IPS-NIHi7 (cell line): ENCODE data around the gene CCL21.

Experiments
- DNase-seq: peaks from one replicate; pipeline ENCODE4 v3.0.0; 2012; ENCODE audit warnings: mixed read lengths; ENCODE audit errors: extremely low spot score

The CCL21 gene

DNA sequence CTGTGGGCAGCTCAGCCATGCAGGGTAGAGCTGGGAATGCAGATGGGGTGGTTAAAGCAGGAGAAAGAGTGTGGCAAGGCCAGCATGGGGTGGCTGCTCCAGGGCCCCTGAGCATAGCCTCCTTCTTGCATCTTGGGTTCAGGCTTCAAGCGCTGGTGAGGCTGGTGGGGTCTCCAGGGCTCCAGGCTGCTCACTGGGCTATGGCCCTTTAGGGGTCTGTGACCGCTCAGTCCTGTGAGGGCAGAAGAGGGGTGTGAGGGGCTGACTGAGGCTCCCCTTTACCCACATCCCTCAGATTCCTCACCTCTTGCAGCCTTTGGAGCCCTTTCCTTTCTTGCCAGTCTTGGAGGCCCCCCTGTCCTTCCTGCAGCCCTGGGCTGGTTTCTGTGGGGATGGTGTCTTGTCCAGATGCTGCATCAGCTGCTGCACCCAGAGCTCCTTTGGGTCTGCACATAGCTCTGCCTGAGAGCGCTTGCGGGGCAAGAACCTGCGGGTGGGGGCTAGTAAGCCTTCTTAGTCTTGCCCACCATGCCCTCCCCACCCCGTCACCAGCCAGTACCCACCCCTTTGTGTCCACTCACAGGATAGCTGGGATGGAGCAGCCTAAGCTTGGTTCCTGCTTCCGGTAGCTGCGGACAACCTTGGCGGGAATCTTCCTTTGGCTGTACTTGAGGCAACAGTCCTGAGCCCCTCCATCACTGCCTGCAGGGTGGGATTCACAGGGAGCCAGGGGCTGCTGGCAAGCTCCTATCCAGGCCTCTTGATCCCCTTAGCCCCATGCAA lies 549 bp downstream of the CCL21 start:
- DNase-seq: no peak

DNA sequence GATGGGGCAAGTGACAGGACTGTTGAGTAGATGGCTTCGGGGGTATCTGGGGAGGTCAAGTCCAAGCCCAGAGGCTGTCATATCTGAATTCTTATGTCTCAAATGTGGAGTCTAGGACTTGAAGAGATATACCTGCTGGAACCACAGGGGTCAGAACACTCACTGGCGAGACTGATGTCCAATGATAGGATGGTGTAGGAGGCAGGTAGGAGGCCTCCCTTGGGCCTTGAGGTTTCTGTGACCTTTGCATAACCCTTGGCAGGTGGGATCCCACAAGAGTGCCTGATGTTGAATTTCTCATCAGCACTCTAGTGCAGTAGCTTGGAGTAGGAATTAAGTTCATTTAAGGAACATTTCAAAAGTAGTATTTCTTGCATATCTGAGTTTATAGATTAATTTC lies 2.8 kb downstream of the CCL21 start:
- no peak for DNase-seq

DNA sequence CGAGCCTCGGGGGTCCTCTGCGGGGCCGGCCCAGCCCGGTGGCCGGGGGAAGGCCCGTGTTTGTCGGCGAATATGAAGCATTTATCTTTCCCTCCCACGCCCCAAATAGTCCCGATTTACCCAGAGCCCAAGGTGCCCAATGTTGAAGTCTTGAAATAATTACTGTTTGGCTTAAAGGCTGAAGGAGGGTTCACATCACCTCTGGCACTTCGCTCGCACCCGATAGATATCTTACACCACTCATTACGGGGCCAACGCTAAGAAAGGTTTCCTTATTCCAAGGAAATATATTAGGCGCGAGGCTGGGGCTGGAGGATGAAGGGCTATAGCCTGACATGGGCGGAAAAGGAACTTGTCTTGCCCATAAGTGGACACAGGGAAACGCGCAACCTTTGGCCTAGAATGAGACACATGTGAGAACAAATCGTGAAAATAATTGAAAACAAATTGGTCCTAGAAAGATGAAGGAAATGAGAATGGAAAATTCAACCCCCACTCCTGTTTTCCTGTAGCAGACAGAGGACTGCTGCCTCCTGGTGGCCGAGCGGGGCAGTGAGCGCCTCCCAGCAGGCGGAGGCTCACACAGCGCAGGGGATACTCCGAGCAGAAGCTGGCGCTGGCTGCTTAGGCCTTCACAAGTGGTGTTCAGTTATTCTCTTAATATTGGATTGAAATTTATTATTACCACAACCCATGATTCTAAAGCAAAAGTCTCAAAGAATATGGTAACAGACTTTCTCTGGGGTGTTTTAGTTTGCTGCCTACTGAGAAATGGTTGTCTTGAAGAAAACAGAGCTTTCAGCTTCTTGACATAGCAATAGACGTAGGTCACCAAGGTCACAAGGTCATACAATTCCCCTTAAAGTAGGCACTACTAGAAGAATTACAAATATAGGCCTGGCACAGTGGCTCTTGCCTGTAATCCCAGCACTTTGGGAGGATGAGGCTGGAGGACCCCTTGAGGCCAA lies 7.9 kb downstream of the CCL21 start:
- peak; percentile 93 for DNase-seq

DNA sequence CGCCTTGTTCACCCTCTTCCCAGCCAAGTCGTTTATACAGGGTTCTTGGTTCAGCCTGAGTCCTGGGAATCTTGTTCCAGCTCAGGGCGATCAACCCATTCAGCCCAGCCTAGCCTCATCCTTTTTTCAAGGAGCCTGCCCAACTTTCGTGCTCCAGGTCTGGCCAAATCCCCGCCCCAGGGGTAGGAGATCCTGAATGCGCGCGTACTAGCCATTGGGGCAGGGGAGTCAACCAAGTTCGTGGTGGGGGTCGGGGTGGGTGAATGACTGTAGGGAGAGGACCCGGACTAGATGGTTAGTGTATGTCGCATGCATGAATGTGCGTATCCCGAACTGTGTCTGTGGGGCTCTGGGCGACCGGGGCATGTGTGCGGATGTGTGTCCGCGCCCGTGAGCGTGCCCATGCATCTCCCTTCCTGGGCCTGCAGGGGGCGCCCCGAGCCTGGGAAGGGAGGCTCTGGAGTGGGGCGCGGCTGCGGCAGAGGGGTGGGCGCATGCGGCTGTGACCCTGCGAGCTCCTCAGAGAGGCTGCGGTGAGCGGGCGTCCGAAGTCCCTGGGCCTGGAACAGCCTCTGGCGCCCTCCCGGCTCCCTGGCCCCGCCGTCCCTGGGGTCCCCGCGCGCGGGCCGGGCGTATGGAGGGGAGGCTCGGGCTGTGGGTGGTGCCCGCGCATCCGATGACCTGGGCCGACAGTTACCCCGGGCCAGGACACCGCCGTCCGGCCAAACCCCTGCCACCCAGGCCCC lies 8.7 kb downstream of the CCL21 start:
- peak; percentile 94 for DNase-seq

DNA sequence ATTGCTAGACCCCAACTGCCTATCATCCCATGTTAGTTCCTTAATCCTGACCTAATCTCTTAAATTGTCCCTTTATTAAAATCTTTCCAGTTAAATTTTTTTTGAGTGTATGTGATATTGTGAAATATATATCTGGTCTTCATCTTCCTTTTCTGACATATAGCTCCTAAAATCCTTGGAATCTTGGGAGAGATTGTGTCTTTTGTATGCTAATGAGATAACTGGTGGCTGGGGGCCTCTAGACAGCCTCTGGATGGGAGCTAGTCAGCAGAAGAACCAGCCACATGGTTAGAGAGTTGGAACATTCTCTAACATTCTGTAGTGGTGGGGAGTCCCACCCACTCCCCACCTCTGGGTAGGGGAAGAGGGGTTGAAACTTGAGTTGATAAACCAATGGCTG lies 15.1 kb downstream of the CCL21 start:
- DNase-seq: no peak

DNA sequence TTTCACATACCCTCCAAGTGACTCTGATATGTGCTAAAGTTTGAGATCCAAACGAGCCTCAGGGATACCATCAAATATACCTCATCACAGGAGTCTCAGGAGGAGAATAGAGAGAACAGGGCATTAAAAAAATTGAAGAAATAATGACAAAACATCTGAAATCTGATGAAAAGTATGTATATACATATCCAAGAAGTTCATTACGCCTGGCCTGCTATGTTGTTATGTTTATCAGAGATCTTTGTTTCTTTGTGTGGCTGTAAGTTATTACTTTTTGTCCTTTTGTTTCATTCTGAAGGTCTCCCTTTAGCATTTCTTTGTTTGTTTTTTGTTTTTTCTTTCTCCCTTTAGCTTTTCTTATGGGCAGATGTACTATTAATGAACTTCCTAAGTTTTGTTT lies 16.4 kb downstream of the CCL21 start:
- no peak for DNase-seq

DNA sequence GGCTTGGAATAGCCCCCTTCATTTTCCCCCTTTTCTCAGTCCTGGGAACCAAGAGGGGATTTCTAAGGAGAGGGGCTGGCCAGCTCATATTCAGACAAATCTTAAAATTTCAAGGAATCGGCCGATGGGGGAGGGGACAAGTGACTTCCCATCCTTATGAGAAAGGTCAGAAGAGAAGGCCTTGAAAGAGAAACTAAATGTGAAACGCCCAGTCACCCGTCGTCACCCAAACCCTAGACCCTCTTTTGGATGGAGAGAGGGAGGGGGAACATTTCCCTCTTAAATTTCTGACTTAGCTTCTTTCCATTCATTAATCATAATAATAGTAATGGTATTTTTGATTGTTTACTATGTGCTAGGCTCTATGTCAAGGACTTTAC lies 18.0 kb downstream of the CCL21 start:
- no peak for DNase-seq

DNA sequence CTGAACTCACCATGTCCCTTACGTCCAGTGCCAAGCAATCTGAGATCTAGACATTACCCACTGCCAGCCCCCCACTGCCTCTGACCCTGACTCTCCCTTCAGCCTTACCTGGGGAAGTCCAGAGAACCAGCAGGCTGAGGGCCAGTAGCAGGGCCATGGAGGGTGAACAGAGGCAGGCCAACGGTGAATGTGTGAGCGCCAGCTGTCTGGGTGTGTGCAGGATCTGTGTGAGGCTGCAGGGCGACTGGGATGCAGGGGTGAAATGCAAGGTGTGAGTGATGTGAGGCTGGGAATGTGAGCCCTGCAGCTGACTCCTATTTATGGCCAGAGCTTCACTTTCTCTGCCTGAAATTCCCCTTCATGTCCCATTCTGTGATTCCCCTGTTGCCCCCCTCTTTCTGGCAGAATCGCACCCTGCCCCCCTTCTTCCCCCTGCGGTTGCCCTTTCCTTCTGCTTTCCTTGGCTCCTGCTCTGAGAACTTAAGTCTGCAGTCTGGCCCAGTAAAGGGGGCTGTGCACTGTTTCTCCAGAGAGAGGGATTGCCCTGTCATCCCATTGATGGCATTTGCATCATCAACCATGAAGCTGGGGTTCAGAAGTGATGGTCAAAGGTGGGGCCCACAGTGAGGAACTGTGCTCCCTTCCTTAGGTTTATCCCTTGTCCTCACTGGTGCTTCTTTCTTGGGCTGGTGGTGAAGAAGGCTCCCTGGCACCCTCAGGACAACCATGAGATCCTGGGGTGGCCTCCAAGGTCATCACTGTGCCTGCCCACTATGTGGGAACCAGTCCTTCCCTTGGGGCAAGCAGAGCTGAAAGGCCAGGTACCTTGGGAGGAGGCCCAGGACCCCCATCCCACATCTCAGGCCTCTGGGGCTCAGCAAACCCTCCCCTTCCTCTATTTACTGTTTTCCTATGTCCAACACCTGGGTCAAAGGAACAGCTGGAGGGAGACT lies 18.7 kb downstream of the CCL21 start, which contains the start of gene CCL19:
TSS of gene CCL19 (minus strand) at position 294 of the 953 bp plus-strand sequence. CDS start at position 157, 137 bp downstream.
- DNase-seq: no peak

DNA sequence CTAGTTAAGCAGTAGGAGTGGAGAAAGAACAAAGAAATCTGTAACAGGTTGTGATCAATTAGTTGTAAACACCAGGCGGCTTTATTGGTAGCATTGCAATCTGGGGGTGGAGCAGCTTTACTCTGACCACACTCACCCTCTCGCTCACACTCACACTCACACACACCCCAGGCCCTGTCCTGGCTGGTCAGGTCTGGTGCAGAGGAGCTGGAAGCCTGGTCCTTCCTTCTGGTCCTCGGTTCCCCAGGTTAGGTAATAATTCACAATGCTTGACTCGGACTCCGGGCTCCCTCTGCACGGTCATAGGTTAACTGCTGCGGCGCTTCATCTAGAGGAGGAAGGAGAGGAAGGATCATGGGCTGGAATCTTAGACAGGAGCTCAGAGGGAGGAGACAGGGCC lies 20.4 kb downstream of the CCL21 start:
- DNase-seq: no peak

DNA sequence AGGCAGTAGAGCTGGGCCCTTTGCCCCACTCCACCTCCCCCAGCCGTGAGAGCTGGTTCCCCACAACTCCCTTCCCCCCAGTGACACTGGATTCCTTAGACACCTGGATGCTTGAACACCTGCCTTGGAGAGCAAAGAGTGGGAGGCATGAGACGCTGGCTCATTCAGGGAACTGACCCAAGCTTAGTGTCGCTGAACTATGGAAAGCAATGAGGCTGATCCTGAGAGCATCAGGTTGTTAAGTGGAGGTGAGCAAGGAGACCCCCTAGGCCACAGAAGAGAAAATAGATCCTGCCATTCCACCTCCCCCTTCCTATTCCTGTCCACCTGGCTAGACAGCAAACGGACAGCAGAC lies 20.8 kb downstream of the CCL21 start:
- no peak for DNase-seq

DNA sequence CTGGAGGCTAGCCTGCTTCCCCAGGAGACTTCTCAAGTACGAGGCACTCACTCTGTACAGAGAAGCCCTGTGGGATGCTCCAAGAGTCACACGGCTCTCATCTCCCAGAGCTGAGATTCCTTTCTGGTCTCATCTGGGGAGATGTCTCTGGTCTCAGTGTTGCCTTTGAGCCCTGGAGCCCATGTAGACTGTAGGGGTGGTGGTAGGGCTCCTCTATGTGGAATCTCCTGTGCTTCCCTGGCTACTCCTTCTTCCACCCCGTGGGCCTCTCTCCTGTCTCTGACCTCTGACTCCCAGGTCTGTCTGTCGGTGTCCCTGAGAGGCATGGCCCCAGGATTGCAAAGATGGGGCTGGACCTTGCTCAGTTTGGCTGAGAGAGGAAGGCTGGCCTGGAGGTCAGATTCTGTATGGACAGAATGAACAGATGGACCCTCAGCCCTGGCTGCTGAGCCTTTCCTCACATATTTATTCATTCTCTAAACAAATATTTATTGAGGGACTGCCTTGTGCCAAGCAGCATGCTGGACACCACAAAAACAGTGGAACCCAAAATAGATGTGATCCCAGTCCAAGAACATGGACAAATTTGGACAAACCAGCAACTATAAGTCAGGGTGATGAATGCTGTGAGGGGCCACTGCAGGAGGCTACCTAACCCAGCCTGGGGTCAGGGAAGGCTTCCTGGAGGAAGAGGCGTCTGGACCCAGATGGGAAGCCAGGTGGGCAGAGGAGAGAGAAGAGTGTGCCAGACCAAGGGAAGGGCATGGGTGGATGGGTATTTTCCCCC lies 21.4 kb downstream of the CCL21 start:
- DNase-seq: no peak

DNA sequence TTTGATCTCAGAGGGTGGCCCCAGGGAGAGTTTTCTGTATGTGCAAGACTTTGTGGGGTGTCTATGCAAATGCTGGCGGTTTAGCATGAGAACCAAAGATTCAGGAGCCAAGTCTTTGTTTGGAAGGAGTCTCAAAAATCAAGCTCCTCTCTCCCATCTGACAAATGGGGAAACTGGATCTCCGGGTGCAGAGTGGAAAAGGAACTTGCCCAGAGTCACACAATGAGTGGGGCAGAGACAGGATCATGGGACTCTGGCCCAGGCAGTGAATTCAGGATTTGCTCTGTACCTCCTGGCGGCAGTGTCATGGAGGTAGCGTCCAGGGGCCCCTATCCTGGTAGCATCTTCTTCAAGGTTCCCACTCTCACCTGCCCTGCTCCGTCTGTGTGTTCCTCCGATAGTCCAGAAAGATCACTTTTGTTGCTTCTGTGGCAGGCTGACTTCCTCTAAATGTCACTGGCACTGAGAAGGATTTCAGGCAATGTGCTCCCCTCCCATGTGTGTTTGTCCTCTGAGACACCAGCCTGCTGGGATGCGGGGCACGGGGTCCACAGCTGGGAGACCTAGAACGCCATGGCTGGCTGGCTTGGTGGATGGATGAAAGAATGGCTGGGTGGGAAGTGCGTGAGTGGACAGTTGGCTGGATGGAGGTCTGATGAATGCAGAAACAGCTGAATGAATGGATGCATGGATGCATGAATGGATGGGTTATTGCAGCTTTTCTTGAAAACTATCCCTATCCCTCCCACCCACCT lies 22.5 kb downstream of the CCL21 start:
- no peak for DNase-seq

DNA sequence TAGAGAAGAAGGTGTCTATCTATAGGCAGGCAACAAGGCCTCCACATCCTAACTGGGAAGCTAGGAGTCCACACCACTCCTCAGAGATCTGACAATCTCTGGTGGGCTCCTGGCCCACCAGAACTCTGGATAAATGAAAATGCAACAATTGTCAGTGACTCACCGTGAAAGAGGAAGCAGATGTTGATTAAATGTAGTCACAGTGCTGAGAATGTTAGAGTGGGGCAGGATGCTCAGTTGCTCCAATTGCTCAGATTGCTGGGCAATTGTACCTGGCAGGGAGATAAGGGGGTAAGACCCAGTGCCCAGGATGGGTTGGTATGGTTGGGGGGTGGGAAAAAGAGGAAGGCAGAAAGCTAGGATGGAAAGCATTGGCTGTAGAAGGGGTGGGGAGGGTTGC lies 23.2 kb downstream of the CCL21 start:
- DNase-seq: no peak

DNA sequence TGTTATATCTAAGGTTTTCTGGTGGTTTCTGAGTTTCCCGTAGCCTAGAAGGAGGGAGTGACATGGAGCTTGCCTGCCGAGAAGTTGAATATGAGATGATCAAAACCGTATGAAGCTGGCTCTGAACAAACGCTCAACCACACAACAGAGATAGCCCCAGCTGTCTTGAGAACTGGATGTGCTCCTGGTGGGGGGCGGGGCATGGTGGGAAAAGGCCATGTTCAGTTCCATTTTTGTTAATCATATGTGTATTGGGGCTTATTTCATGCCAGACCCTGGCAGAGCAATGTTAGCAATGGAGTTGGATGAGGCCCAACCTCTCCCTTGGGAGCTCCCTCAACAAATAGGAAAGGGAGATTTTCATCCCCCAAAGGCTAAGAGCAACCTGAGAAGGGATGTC lies 23.7 kb downstream of the CCL21 start:
- no peak for DNase-seq

DNA sequence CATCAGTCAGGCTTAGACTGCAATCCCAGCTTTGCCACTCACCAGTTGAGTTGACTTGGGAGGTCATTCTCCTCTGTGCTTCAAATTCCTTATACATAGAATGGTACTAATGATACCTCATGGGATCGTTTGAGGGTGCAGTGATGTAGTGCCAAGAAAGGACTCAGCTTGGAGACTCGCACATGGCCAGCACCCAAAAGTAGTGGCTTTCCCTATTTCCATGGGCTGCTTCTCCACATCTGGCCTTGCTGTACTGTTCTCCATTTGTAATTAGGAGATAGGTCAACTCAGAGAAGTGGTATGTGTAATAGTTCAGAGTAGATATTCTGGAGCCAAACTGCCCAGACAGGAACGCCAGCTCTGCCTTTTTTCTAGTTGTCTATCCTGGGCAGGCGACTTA lies 24.3 kb downstream of the CCL21 start:
- DNase-seq: no peak

DNA sequence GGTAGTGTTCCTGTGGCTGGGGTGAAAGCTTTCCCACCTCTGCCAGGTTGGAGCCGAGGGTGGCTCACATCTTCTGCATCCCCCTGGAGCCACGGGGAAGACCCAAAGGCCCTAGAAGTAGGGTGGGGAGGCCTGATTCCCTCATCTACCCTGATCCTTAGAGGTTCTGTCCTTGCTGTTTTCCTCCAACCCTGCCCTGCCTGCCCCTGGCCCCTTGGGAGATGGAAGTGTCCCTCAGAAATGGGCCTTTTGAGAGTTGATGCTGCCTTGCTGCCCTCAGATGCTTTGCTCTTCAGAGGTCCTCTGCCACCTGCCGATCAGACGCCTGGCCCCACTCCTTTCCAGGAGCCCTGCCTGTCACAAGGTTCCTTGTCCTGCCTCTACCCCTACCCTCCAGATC lies 25.1 kb downstream of the CCL21 start:
- DNase-seq: no peak

DNA sequence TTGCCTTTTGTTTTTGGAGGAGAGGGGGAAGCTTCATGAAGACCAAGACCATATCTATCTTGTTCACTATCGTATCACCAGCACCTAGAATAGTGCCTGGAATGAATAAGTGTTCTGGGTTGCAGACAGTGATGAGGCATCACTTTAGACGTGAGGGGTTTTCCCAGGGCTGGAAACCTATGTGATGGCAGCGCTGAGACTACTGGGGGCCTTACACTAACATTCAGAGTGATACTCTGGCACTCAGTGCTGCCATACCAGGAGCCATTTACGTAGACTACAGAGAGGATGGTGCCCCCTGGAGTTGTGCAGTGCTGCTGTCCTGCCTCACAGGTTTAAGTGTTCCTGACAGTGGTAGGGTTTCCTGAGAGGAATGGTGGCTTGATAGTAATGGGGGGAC lies 25.8 kb downstream of the CCL21 start:
- DNase-seq: no peak

DNA sequence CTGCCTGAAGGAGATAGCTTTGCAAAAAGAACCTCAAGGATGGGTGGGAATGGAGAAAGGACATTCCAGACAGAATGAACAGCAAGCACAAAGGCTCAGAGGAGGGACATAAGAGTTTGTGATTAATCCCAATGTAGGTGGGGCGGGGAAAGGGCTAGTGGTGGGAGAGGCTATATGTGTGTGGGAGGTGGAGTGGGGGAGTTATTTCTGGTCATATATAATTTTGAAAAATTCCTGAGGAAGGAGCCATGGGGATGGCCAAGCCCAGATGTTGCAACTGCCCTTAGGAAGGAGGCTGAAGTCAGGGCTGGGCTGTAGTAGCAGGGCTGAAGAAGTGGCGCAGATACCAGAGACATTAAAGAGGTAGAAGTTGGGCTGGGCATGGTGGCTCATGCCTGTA lies 34.1 kb downstream of the CCL21 start:
- DNase-seq: no peak

DNA sequence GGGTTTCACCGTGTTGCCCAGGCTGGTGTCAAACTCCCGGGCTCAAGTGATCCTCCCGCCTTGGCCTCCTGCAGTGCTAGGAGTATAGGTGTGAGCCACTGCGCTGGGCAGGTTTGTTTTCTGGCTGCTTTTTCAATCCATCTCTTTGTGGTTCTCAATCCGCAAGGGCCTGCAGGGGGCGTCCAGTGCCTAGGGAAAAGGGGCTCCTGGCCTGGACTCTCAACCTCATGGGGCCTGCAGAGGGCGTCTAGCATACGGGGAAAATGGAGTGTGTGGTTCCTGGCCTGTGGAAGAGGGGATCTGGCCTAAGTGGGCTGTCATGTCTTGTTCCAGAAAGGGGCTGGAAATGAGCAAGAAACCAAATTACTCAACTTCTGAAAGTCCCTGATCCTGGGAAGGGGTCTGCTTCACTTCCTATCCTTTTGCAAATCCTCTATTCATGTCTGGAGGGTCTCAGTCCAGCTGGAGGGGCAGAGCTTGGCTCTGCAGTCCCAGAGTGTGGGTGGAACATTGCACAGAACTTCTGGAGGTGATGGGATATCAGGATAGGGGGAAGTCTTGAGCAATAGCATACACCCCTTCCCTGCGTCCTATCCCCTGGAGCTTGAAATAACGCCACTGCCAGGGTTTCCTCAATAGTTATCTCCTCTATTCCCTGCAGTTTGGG lies 34.8 kb downstream of the CCL21 start:
- DNase-seq: peak; percentile 94
